CD4-positive, CD25-positive, alpha-beta regulatory T cell (primary cell): Measurements from ENCODE around the gene HIVEP3. TPM values are rescaled to one million over a fixed set of nuclear protein-coding genes. Genes with fewer than 3 reads are reported as not detected.

Source experiments
- ATAC-seq, 2 donors: fragments of 150-1000 bp; cut with Tn5 transposase; one replicate each; pipeline ENCODE4 v1.10.0; 2021; ENCODE audit warnings: low read depth in 2 of 2, moderate number of reproducible peaks in 2 of 2, moderate library complexity in 1 of 2
- DNase-seq, 3 donors: peaks; one replicate each; pipeline versions ENCODE4 v3.0.0 to v3.0.0-alpha.2; 2012 to 2022; ENCODE audit warnings: mixed read lengths in 1 of 3
- H3K27ac ChIP-seq: one replicate; pipeline ENCODE4 v1.7.0; 2013; ENCODE audit warnings: mild to moderate bottlenecking, low read length; ENCODE audit not compliant: insufficient read depth, poor library complexity, severe bottlenecking
- H3K27me3 ChIP-seq: one replicate; pipeline ENCODE4 v1.7.0; 2013; ENCODE audit warnings: low read length; ENCODE audit not compliant: control insufficient read depth, insufficient read depth
- H3K36me3 ChIP-seq: one replicate; pipeline ENCODE4 v1.7.0; 2013; ENCODE audit warnings: mild to moderate bottlenecking, low read length, moderate library complexity; ENCODE audit not compliant: control insufficient read depth, insufficient read depth
- H3K4me1 ChIP-seq: 2 replicates; pipeline ENCODE4 v1.7.0; 2013; ENCODE audit warnings: mild to moderate bottlenecking, low read length; ENCODE audit not compliant: insufficient read depth, control insufficient read depth, poor library complexity, severe bottlenecking
- H3K4me3 ChIP-seq: one replicate; pipeline ENCODE4 v1.7.0; 2013; ENCODE audit warnings: low read depth, mild to moderate bottlenecking, low read length, moderate library complexity
- H3K9me3 ChIP-seq, 2 experiments: 1 replicate in 1 of 2; 2 replicates in 1 of 2; pipeline ENCODE4 v1.7.0; 2013; ENCODE audit warnings: low read length in 2 of 2, mild to moderate bottlenecking in 1 of 2, moderate library complexity in 1 of 2; ENCODE audit not compliant: control insufficient read depth in 2 of 2
- H3K27ac Mint-ChIP-seq, 3 donors: one replicate each; pipeline ENCODE4 v1.8.0; 2020 to 2022; ENCODE audit warnings: mild to moderate bottlenecking in 3 of 3, mixed read lengths in 3 of 3, moderate library complexity in 2 of 3
- H3K27me3 Mint-ChIP-seq: one replicate; pipeline ENCODE4 v1.8.0; 2022; ENCODE audit warnings: mild to moderate bottlenecking, mixed read lengths
- H3K36me3 Mint-ChIP-seq: one replicate; pipeline ENCODE4 v1.8.0; 2020; ENCODE audit warnings: mixed read lengths
- H3K4me1 Mint-ChIP-seq, 4 donors: one replicate each; pipeline ENCODE4 v1.8.0; 2020 to 2022; ENCODE audit warnings: mixed read lengths in 4 of 4, mild to moderate bottlenecking in 1 of 4
- H3K4me3 Mint-ChIP-seq, 4 donors: one replicate each; pipeline ENCODE4 v1.8.0; 2020 to 2022; ENCODE audit warnings: mild to moderate bottlenecking in 4 of 4, mixed read lengths in 4 of 4, moderate library complexity in 3 of 4
- H3K9me3 Mint-ChIP-seq, 7 donors: one replicate each; pipeline ENCODE4 v1.8.0; 2020 to 2022; ENCODE audit warnings: mixed read lengths in 7 of 7, mild to moderate bottlenecking in 3 of 7, moderate library complexity in 2 of 7
- polyA plus RNA-seq, 4 donors: library from polyadenylated mRNA; unstranded; fragments of 300-500 nt; fragmentation: Illumina TruSeq; gene quantifications; one replicate each; pipeline ENCODE4 v1.2.3, GENCODE V29; 2021
- total RNA-seq: library from RNA; stranded (reverse); gene quantifications from one replicate; pipeline ENCODE4 v1.2.3, GENCODE V29; 2022

Gene HIVEP3
- total and polyA plus RNA-seq, 5 donors from 2014 or later: 3.9 to 17.2 (median 7.5) TPM

DNA sequence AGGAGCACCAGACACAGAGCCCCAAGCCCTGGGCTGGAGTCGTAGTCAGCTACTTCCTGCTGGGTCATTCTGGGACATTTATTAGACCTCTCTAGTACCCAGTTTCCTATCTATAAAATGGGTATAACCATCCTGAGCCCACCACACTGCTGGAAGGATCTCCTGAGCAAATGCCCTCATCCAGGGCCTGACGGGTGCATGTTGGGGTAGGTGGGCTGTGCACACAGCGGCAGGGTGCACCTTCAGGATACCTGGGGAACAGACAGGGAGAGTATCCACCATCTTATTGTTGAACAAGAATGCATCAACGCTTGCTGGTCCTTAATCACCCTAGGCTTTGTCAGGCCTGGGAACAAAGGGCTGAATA lies 191.0 kb downstream of the HIVEP3 start:
- H3K9me3 ChIP-seq: no peaks in the 10 kb centered on the region
- peaks cover 25% of the 10 kb centered on the region for H3K4me1 ChIP-seq
- no peaks in the 10 kb centered on the region for H3K36me3 ChIP-seq
- Mint-ChIP-seq H3K4me1 (peaks cover 0 to 40% (median 27%) of the 10 kb centered on the region in 4 donors), H3K36me3 (peaks cover 5% of the 10 kb centered on the region), H3K27ac (no peak overlapping the region), H3K9me3 (peaks cover 0 to 4% (median 0%) of the 10 kb centered on the region in 7 donors), H3K4me3 (no peak overlapping the region), H3K27me3 (peaks cover 4% of the 10 kb centered on the region)
- no peaks in the 10 kb centered on the region for H3K27me3 ChIP-seq
- no peak overlapping the region for H3K27ac ChIP-seq
- H3K4me3 ChIP-seq: no peak overlapping the region
- DNase-seq: no peak
- no peak for ATAC-seq

DNA sequence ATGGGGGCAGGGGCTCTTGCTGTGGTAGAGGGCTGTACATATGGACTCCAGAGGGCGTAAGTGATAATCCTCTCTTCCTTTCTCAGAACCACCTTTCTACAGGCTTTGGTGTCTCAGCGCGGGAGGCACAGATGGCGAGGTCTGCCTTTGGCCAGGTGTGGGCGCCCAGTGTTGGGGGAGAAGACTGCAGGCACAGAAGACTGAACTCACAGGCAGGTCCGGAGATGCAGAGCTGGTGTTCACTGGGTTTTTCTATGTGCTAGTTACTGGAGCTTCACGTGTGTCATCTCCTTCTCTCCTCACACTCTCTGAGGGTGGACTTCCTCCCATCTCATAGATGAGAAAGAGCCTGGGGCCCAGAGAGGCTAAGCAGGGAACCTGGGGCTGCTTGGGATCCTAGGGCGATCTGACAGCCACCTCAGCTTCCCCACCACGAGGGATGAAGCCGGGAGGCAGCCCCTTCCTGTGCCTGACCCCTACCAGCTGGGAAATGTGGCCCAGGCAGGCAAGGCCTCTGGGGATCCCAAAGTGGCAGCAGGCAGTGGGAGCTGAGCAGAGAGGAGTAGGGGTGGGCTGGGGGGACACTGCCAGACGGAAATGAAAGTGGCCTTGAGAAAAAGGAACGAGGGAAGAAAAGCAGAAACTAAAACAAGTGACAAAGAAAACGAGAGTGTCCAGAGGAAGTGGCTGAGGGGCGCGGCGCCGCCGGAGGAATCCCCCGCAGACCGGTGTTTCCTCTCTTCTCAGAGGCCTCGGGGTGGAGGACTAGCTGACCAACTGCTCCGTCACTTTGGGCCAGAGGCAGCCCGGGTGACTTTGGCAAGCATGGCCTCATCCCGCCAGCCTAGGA lies 191.6 kb downstream of the HIVEP3 start:
- Mint-ChIP-seq H3K27ac (peak overlapping the region in 2 of 3 donors; percentile 55 to 84), H3K36me3 (peaks cover 5% of the 10 kb centered on the region), H3K27me3 (peaks cover 3% of the 10 kb centered on the region), H3K4me3 (peak overlapping the region in 3 of 4 donors; percentile 43 to 69 (median 63)), H3K4me1 (peaks cover 0 to 44% (median 28%) of the 10 kb centered on the region in 4 donors), H3K9me3 (peaks cover 0 to 4% (median 0%) of the 10 kb centered on the region in 7 donors)
- Histone ChIP-seq H3K27ac (no peak overlapping the region), H3K9me3 (no peaks in the 10 kb centered on the region), H3K27me3 (no peaks in the 10 kb centered on the region), H3K4me1 (peaks cover 25% of the 10 kb centered on the region), H3K36me3 (no peaks in the 10 kb centered on the region), H3K4me3 (peak overlapping the region; percentile 26)
- ATAC-seq (peak; percentile 22 to 30), DNase-seq (peak in 2 of 3 donors; percentile 17 to 49)

DNA sequence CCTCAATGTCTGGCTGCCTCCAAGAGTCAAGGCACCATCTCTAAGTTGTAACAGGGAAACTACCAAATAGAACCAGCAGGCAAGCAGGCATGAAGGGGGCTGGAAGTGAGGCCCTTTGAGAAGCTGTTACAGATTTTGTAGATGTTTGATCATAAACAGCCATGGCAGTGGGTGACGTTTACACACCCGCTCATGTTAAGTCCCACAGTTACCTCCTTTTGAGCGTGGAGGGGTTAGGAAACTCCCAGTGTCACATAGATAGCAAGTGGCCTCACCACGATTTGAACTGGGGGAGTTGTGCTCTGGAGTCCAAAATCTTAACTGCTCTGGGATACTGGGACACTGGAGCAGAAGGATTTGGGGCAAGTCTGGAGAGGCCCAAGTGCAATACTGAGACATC lies 192.4 kb downstream of the HIVEP3 start:
- H3K27ac Mint-ChIP-seq: peak overlapping the region in 2 of 3 donors; percentile 55 to 84
- no peak for DNase-seq
- no peaks in the 10 kb centered on the region for H3K36me3 ChIP-seq
- H3K4me1 Mint-ChIP-seq: peaks cover 0 to 52% (median 29%) of the 10 kb centered on the region in 4 donors
- H3K4me3 Mint-ChIP-seq: peak overlapping the region in 1 of 4 donors; percentile 69
- no peaks in the 10 kb centered on the region for H3K9me3 ChIP-seq
- H3K27me3 ChIP-seq: no peaks in the 10 kb centered on the region
- H3K9me3 Mint-ChIP-seq: no peaks in the 10 kb centered on the region
- no peaks in the 10 kb centered on the region for H3K36me3 Mint-ChIP-seq
- H3K27ac ChIP-seq: no peak overlapping the region
- peaks cover 32% of the 10 kb centered on the region for H3K4me1 ChIP-seq
- no peaks in the 10 kb centered on the region for H3K27me3 Mint-ChIP-seq
- no peak overlapping the region for H3K4me3 ChIP-seq
- ATAC-seq: no peak

DNA sequence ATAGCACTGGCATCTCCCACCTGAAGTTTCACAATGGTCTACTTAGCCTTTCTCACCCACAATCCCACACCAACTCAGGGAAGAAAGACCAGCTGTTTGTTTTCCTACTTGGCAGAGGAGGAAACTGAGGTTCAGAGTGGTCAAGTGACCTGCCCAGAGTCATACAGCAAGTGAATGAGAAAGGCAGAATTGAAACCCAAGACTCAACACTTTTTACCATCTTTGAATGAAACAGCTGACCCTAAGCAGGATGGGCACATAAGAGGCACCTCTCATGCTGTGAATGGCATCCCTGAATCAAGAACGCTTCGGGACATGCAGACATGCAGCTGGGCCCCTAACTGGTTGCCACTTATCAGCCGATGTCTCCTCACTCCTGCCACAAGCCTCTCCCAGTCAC lies 193.8 kb downstream of the HIVEP3 start:
- no peak overlapping the region for H3K27ac ChIP-seq
- Mint-ChIP-seq H3K36me3 (no peaks in the 10 kb centered on the region), H3K9me3 (no peaks in the 10 kb centered on the region), H3K4me1 (peaks cover 3 to 64% (median 39%) of the 10 kb centered on the region in 4 donors), H3K4me3 (no peak overlapping the region), H3K27ac (no peak overlapping the region), H3K27me3 (no peaks in the 10 kb centered on the region)
- H3K36me3 ChIP-seq: no peaks in the 10 kb centered on the region
- DNase-seq (no peak), ATAC-seq (no peak)
- no peaks in the 10 kb centered on the region for H3K27me3 ChIP-seq
- peaks cover 34% of the 10 kb centered on the region for H3K4me1 ChIP-seq
- no peaks in the 10 kb centered on the region for H3K9me3 ChIP-seq
- H3K4me3 ChIP-seq: no peak overlapping the region

DNA sequence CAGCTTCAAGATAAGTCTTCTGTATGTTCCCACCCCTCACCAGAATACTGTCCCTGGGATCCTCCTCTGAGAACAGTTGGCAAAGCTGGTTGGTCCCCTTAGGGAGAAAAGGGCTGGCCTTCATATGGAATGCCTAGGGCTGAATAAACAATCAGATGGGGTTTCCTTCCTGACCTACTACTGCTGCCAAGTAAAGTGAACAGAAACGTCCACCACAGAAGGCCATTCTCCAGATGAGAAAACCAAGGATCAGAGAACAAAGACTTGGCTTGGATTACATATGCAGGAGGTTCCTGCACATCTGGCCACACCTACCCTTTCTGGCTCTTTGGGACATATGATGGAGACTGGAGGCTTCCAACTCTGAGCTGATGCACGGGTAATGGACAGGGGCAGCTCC lies 194.5 kb downstream of the HIVEP3 start:
- H3K4me3 Mint-ChIP-seq: no peak overlapping the region
- peaks cover 3 to 61% (median 41%) of the 10 kb centered on the region in 4 donors for H3K4me1 Mint-ChIP-seq
- H3K27ac ChIP-seq: no peak overlapping the region

DNA sequence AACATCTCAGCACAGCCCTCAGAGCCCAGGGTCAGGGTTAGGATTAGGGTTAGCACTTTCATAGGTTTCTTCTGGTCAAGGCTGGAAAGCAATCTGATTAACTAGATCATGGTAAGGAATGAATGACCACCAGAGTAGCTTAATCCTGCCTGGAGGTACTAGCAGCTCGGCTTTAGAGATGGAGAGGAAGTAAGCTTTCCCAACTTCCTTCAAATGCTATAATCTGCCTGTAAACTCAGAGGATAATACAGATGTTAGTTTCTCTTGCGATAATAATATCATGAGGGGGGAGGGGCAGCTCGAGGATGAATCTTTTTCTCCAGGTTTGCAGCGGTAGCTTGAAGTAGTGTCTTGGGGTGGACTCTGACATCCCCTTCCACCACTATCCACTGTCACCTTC lies 194.9 kb downstream of the HIVEP3 start:
- Mint-ChIP-seq H3K27me3 (no peaks in the 10 kb centered on the region), H3K36me3 (no peaks in the 10 kb centered on the region), H3K9me3 (no peaks in the 10 kb centered on the region), H3K27ac (no peak overlapping the region), H3K4me1 (peaks cover 3 to 56% (median 43%) of the 10 kb centered on the region in 4 donors), H3K4me3 (no peak overlapping the region)
- no peaks in the 10 kb centered on the region for H3K27me3 ChIP-seq
- no peak overlapping the region for H3K27ac ChIP-seq
- DNase-seq (no peak), ATAC-seq (no peak)
- H3K4me1 ChIP-seq: peaks cover 33% of the 10 kb centered on the region
- H3K9me3 ChIP-seq: no peaks in the 10 kb centered on the region
- no peak overlapping the region for H3K4me3 ChIP-seq
- H3K36me3 ChIP-seq: no peaks in the 10 kb centered on the region

More for the DNA sequence above, 194.5 kb downstream of the HIVEP3 start:
- H3K36me3 Mint-ChIP-seq: no peaks in the 10 kb centered on the region
- Histone ChIP-seq H3K9me3 (no peaks in the 10 kb centered on the region), H3K4me3 (no peak overlapping the region), H3K36me3 (no peaks in the 10 kb centered on the region), H3K4me1 (peaks cover 34% of the 10 kb centered on the region), H3K27me3 (no peaks in the 10 kb centered on the region)
- DNase-seq (no peak), ATAC-seq (no peak)
- H3K27ac Mint-ChIP-seq: no peak overlapping the region
- H3K9me3 Mint-ChIP-seq: no peaks in the 10 kb centered on the region
- no peaks in the 10 kb centered on the region for H3K27me3 Mint-ChIP-seq

DNA sequence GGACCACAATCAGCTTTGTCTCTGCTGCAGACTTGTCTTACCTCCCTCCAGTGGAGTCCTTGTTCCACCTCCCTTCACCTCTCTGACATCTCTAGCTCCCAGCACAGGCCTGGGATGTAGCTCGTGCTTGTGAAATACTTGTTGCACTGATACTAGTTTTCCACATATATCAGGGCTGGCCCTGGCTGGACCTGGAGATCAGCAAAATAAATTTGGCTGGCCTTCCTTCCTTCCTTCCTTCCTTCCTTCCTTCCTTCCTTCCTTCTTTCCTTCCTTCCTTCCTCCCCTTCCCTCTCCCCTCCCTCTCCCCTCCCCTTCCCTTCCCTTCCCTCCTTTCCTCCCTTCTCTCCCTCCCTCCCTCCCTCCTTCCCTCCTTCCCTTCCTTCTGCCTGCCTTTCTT lies 196.5 kb downstream of the HIVEP3 start:
- peaks cover 5 to 44% (median 34%) of the 10 kb centered on the region in 4 donors for H3K4me1 Mint-ChIP-seq
- H3K27ac ChIP-seq: no peak overlapping the region
- H3K27ac Mint-ChIP-seq: no peak overlapping the region
- H3K36me3 Mint-ChIP-seq: no peaks in the 10 kb centered on the region
- no peaks in the 10 kb centered on the region for H3K27me3 ChIP-seq
- ATAC-seq (no peak), DNase-seq (no peak)
- no peak overlapping the region for H3K4me3 ChIP-seq
- no peaks in the 10 kb centered on the region for H3K36me3 ChIP-seq
- H3K4me1 ChIP-seq: peaks cover 17% of the 10 kb centered on the region
- no peaks in the 10 kb centered on the region for H3K9me3 Mint-ChIP-seq
- no peaks in the 10 kb centered on the region for H3K27me3 Mint-ChIP-seq
- H3K9me3 ChIP-seq: no peaks in the 10 kb centered on the region
- H3K4me3 Mint-ChIP-seq: peak overlapping the region in 2 of 4 donors; percentile 36
